ENCODE data around the gene TEKT3.

TEKT3 gene

GRCh38 chr17:15377200-15377599, 35.8 kb upstream of the TEKT3 start:
- Histone ChIP-seq H3K4me1 (ENCODE audit: insufficient read depth, low read length) (no peaks in the 10 kb centered on the region; the same call in 1 of the 2 replicates), H3K9me3 (ENCODE audit: insufficient read depth, low read depth, low read length) (no peaks in the 10 kb centered on the region), H3K9ac (ENCODE audit: low read depth, low read length) (no peak overlapping the region), H3K27me3 (ENCODE audit: insufficient read depth, low read length) (no peaks in the 10 kb centered on the region), H3K27ac (ENCODE audit: low read depth, low read length) (no peak overlapping the region), H3K36me3 (ENCODE audit: insufficient read depth, low read length) (no peaks in the 10 kb centered on the region), H3K4me3 (ENCODE audit: low read length) (no peak overlapping the region)
- WGBS, result 95% methylated on average over 4 of the region's 4 CpGs

GRCh38 chr17:15371376-15372130, 30.2 kb upstream of the TEKT3 start:
- no peak overlapping the region for H3K4me3 ChIP-seq (ENCODE audit: low read length)
- 96% methylated on average over 8 of the region's 9 CpGs for whole genome bisulfite sequencing

GRCh38 chr17:15368600-15368999, 27.2 kb upstream of the TEKT3 start:
- Histone ChIP-seq H3K27me3 (ENCODE audit: insufficient read depth, low read length) (no peaks in the 10 kb centered on the region), H3K36me3 (ENCODE audit: insufficient read depth, low read length) (no peaks in the 10 kb centered on the region), H3K4me1 (ENCODE audit: insufficient read depth, low read length) (peaks cover 6% of the 10 kb centered on the region; the same call in 1 of the 2 replicates), H3K27ac (ENCODE audit: low read depth, low read length) (no peak overlapping the region), H3K9me3 (ENCODE audit: insufficient read depth, low read depth, low read length) (peaks cover 5% of the 10 kb centered on the region; the same call in 1 of the 2 replicates), H3K4me3 (ENCODE audit: low read length) (no peak overlapping the region), H3K9ac (ENCODE audit: low read depth, low read length) (no peak overlapping the region)
- WGBS, result 81% methylated on average over 1 of the region's 2 CpGs

More at GRCh38 chr17:15371376-15372130, 30.2 kb upstream of the TEKT3 start:
- H3K4me1 ChIP-seq (ENCODE audit: insufficient read depth, low read length), result peaks cover 6% of the 10 kb centered on the region; the same call in 1 of the 2 replicates
- no peak overlapping the region for H3K27ac ChIP-seq (ENCODE audit: low read depth, low read length)
- H3K9ac ChIP-seq (ENCODE audit: low read depth, low read length), result no peak overlapping the region
- peaks cover 4% of the 10 kb centered on the region; the same call in 1 of the 2 replicates for H3K9me3 ChIP-seq (ENCODE audit: insufficient read depth, low read depth, low read length)
- no peaks in the 10 kb centered on the region for H3K36me3 ChIP-seq (ENCODE audit: insufficient read depth, low read length)
- no peaks in the 10 kb centered on the region for H3K27me3 ChIP-seq (ENCODE audit: insufficient read depth, low read length)

DNA sequence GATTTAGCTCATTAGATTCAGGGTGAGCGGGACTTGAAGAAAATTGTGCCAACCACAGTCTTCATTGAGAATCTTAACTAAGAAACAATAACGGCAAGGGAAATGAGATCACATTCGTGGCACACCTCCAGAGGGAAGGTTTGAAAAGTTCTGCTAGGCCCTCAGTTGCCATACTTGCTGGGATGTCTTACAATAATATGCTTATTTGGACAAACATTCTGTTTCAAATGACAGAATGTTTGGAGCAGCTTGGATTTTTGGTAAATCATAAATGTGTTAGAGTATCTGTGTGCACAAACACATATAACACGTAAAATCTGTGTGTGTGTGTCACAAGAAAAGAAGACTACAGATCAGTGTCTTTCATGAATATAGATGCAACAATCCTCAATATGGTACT, 24.6 kb upstream of the TEKT3 start:
- 97% methylated on average over 4 of the region's 4 CpGs for WGBS
- Histone ChIP-seq H3K27me3 (ENCODE audit: insufficient read depth, low read length) (no peaks in the 10 kb centered on the region), H3K36me3 (ENCODE audit: insufficient read depth, low read length) (no peaks in the 10 kb centered on the region), H3K9ac (ENCODE audit: low read depth, low read length) (no peak overlapping the region), H3K9me3 (ENCODE audit: insufficient read depth, low read depth, low read length) (peaks cover 5% of the 10 kb centered on the region; the same call in 1 of the 2 replicates), H3K4me1 (ENCODE audit: insufficient read depth, low read length) (peaks cover 6% of the 10 kb centered on the region; the same call in 1 of the 2 replicates), H3K4me3 (ENCODE audit: low read length) (no peak overlapping the region), H3K27ac (ENCODE audit: low read depth, low read length) (no peak overlapping the region)

GRCh38 chr17:15364615-15365014, 23.2 kb upstream of the TEKT3 start:
- 95% methylated on average over 3 of the region's 3 CpGs for WGBS
- H3K9ac ChIP-seq (ENCODE audit: low read depth, low read length), result no peak overlapping the region
- H3K4me1 ChIP-seq (ENCODE audit: insufficient read depth, low read length), result no peaks in the 10 kb centered on the region
- H3K36me3 ChIP-seq (ENCODE audit: insufficient read depth, low read length), result no peaks in the 10 kb centered on the region
- no peak overlapping the region for H3K27ac ChIP-seq (ENCODE audit: low read depth, low read length)
- H3K27me3 ChIP-seq (ENCODE audit: insufficient read depth, low read length), result no peaks in the 10 kb centered on the region
- no peak overlapping the region for H3K4me3 ChIP-seq (ENCODE audit: low read length)
- H3K9me3 ChIP-seq (ENCODE audit: insufficient read depth, low read depth, low read length), result peaks cover 5% of the 10 kb centered on the region; the same call in 1 of the 2 replicates

DNA sequence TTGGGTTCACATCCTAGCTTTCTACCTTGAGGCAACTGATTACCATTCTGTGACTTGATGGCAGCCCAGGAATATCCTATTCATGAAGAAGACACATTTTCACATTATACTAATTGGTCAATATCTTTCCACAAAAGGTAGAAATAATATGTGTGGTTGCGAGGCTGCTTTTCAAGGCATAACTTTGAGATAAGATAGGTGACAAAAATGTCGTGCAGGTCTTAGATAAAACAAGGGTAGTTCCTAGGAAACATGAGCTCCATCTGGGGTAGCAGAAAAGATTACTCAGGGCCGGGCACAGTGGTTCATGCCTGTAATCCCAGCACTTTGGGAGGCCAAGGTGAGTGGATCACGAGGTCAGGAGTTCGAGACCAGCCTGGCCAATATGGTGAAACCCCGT, 22.3 kb upstream of the TEKT3 start:
- Histone ChIP-seq H3K9ac (ENCODE audit: low read depth, low read length) (no peak overlapping the region), H3K27me3 (ENCODE audit: insufficient read depth, low read length) (no peaks in the 10 kb centered on the region), H3K4me3 (ENCODE audit: low read length) (no peak overlapping the region), H3K9me3 (ENCODE audit: insufficient read depth, low read depth, low read length) (peaks cover 5% of the 10 kb centered on the region; the same call in 1 of the 2 replicates), H3K4me1 (ENCODE audit: insufficient read depth, low read length) (no peaks in the 10 kb centered on the region), H3K27ac (ENCODE audit: low read depth, low read length) (no peak overlapping the region), H3K36me3 (ENCODE audit: insufficient read depth, low read length) (no peaks in the 10 kb centered on the region)
- WGBS, result 84% methylated on average over 4 of the region's 6 CpGs

- Histone ChIP-seq H3K4me3 (ENCODE audit: low read length) (no peak overlapping the region), H3K27ac (ENCODE audit: low read depth, low read length) (no peak overlapping the region), H3K4me1 (ENCODE audit: insufficient read depth, low read length) (no peaks in the 10 kb centered on the region), H3K9me3 (ENCODE audit: insufficient read depth, low read depth, low read length) (peaks cover 1% of the 10 kb centered on the region; the same call in 1 of the 2 replicates), H3K9ac (ENCODE audit: low read depth, low read length) (no peak overlapping the region), H3K27me3 (ENCODE audit: insufficient read depth, low read length) (no peaks in the 10 kb centered on the region), H3K36me3 (ENCODE audit: insufficient read depth, low read length) (no peaks in the 10 kb centered on the region)
- 90% methylated on average over 2 of the region's 2 CpGs for WGBS
Measured at GRCh38 chr17:15361592-15361991, 20.2 kb upstream of the TEKT3 start.

- Histone ChIP-seq H3K4me1 (ENCODE audit: insufficient read depth, low read length) (no peaks in the 10 kb centered on the region), H3K27ac (ENCODE audit: low read depth, low read length) (no peak overlapping the region), H3K4me3 (ENCODE audit: low read length) (no peak overlapping the region), H3K9ac (ENCODE audit: low read depth, low read length) (no peak overlapping the region), H3K9me3 (ENCODE audit: insufficient read depth, low read depth, low read length) (no peaks in the 10 kb centered on the region), H3K27me3 (ENCODE audit: insufficient read depth, low read length) (no peaks in the 10 kb centered on the region), H3K36me3 (ENCODE audit: insufficient read depth, low read length) (no peaks in the 10 kb centered on the region)
- WGBS, result 92% methylated on average over 7 of the region's 7 CpGs
Measured at GRCh38 chr17:15361151-15361550, 19.8 kb upstream of the TEKT3 start.

- 94% methylated on average over 3 of the region's 3 CpGs for WGBS
- no peaks in the 10 kb centered on the region for H3K27me3 ChIP-seq (ENCODE audit: insufficient read depth, low read length)
- H3K36me3 ChIP-seq (ENCODE audit: insufficient read depth, low read length), result no peaks in the 10 kb centered on the region
- H3K27ac ChIP-seq (ENCODE audit: low read depth, low read length), result no peak overlapping the region
- H3K4me1 ChIP-seq (ENCODE audit: insufficient read depth, low read length), result no peaks in the 10 kb centered on the region
- H3K4me3 ChIP-seq (ENCODE audit: low read length), result no peak overlapping the region
- no peaks in the 10 kb centered on the region for H3K9me3 ChIP-seq (ENCODE audit: insufficient read depth, low read depth, low read length)
- no peak overlapping the region for H3K9ac ChIP-seq (ENCODE audit: low read depth, low read length)
Measured at GRCh38 chr17:15354256-15354655, 12.9 kb upstream of the TEKT3 start.

DNA sequence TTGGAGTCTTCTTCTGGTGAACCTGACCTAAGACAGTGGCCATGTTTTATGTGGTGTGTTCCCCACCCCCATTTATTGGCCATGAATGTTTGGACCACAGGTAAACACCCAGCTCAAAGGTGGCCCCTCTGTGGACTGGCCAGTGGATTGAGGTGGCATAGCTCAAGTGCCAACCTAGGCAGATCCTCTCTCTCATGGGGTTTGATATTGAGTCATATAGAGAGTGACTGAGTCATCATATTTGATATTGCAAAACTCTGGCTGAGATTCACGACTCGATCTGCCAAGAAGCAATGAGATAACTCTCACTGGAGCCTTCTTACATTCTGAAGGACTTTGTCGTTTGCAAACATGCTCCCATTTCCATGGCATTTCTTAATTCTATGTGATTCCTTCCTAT, 10.5 kb upstream of the TEKT3 start:
- WGBS, result 93% methylated on average over 3 of the region's 3 CpGs
- H3K9ac ChIP-seq (ENCODE audit: low read depth, low read length), result no peak overlapping the region
- no peak overlapping the region for H3K27ac ChIP-seq (ENCODE audit: low read depth, low read length)
- H3K4me3 ChIP-seq (ENCODE audit: low read length), result no peak overlapping the region
- no peaks in the 10 kb centered on the region for H3K27me3 ChIP-seq (ENCODE audit: insufficient read depth, low read length)
- no peaks in the 10 kb centered on the region for H3K4me1 ChIP-seq (ENCODE audit: insufficient read depth, low read length)
- H3K9me3 ChIP-seq (ENCODE audit: insufficient read depth, low read depth, low read length), result no peaks in the 10 kb centered on the region
- no peaks in the 10 kb centered on the region for H3K36me3 ChIP-seq (ENCODE audit: insufficient read depth, low read length)

GRCh38 chr17:15351478-15351840, 10.1 kb upstream of the TEKT3 start:
- no peak overlapping the region for H3K27ac ChIP-seq (ENCODE audit: low read depth, low read length)
- no peaks in the 10 kb centered on the region for H3K9me3 ChIP-seq (ENCODE audit: insufficient read depth, low read depth, low read length)
- no peak overlapping the region for H3K4me3 ChIP-seq (ENCODE audit: low read length)
- H3K9ac ChIP-seq (ENCODE audit: low read depth, low read length), result no peak overlapping the region
- no peaks in the 10 kb centered on the region for H3K27me3 ChIP-seq (ENCODE audit: insufficient read depth, low read length)
- H3K36me3 ChIP-seq (ENCODE audit: insufficient read depth, low read length), result no peaks in the 10 kb centered on the region
- no peaks in the 10 kb centered on the region for H3K4me1 ChIP-seq (ENCODE audit: insufficient read depth, low read length)
- WGBS, result 85% methylated on average over 4 of the region's 4 CpGs
